Mesothelial cell of epicardium (in vitro differentiated cells): Measurements from ENCODE around the gene PKP4. TPM values are rescaled to one million over a fixed set of nuclear protein-coding genes. Genes with fewer than 3 reads are reported as not detected.

Source experiments
- DNase-seq, 2 experiments: peaks; one replicate each; pipeline ENCODE4 v3.0.0; 2021; ENCODE audit warnings: low spot score in 2 of 2; ENCODE audit not compliant: unreplicated experiment in 2 of 2
- H3K27ac Mint-ChIP-seq: 2 replicates; pipeline ENCODE4 v1.8.0; 2021; ENCODE audit warnings: mixed read lengths
- H3K27me3 Mint-ChIP-seq: 2 replicates; pipeline ENCODE4 v1.8.0; 2021; ENCODE audit warnings: low read depth, mixed read lengths
- H3K36me3 Mint-ChIP-seq: 2 replicates; pipeline ENCODE4 v1.8.0; 2021; ENCODE audit warnings: mixed read lengths
- H3K4me1 Mint-ChIP-seq: 2 replicates; pipeline ENCODE4 v1.8.0; 2021; ENCODE audit warnings: mixed read lengths
- H3K4me3 Mint-ChIP-seq: 2 replicates; pipeline ENCODE4 v1.8.0; 2021; ENCODE audit warnings: mild to moderate bottlenecking, moderate library complexity, mixed read lengths
- H3K9me3 Mint-ChIP-seq: 2 replicates; pipeline ENCODE4 v1.8.0; 2021; ENCODE audit warnings: mixed read lengths
- CTCF ChIP-seq: fragments of 200-600 bp; sonication (generic); IDR thresholded peaks from one replicate; pipeline ENCODE4 v1.5.0; 2021; ENCODE audit warnings: antibody characterized with exemption; ENCODE audit not compliant: unreplicated experiment
- total RNA-seq: library from RNA; stranded (reverse); gene quantifications from 3 replicates; pipeline ENCODE4 v1.2.1, GENCODE V29; 2021

Gene PKP4
- total RNA-seq, 1 donor from 2014 or later: 70.8 TPM

GRCh38 chr2:158676295-158676694 lies 219.5 kb downstream of the PKP4 start:
- Mint-ChIP-seq H3K9me3 (no peaks in the 10 kb centered on the region), H3K4me1 (peaks cover 4% of the 10 kb centered on the region), H3K27ac (no peak overlapping the region), H3K4me3 (no peak overlapping the region), H3K36me3 (peaks cover 60% of the 10 kb centered on the region), H3K27me3 (no peaks in the 10 kb centered on the region)
- no peak for DNase-seq
- no peak for TF ChIP-seq CTCF

- Mint-ChIP-seq H3K4me1 (peaks cover under 1% of the 10 kb centered on the region), H3K9me3 (no peaks in the 10 kb centered on the region), H3K4me3 (no peak overlapping the region), H3K27me3 (no peaks in the 10 kb centered on the region), H3K36me3 (peaks cover 59% of the 10 kb centered on the region), H3K27ac (no peak overlapping the region)
- DNase-seq: no peak
- no peak for TF ChIP-seq CTCF
Observed at GRCh38 chr2:158676696-158677095, 219.9 kb downstream of the PKP4 start.

GRCh38 chr2:158677542-158677941 lies 220.8 kb downstream of the PKP4 start:
- no peak overlapping the region for H3K4me3 Mint-ChIP-seq
- no peaks in the 10 kb centered on the region for H3K27me3 Mint-ChIP-seq
- H3K4me1 Mint-ChIP-seq: no peaks in the 10 kb centered on the region
- peaks cover 60% of the 10 kb centered on the region for H3K36me3 Mint-ChIP-seq
- H3K27ac Mint-ChIP-seq: no peak overlapping the region
- H3K9me3 Mint-ChIP-seq: no peaks in the 10 kb centered on the region
- DNase-seq: no peak
- TF ChIP-seq CTCF: no peak

- Mint-ChIP-seq H3K36me3 (peaks cover 33% of the 10 kb centered on the region), H3K9me3 (no peaks in the 10 kb centered on the region), H3K27me3 (no peaks in the 10 kb centered on the region), H3K4me3 (no peak overlapping the region), H3K27ac (no peak overlapping the region), H3K4me1 (peaks cover 9% of the 10 kb centered on the region)
- no peak for TF ChIP-seq CTCF
- no peak for DNase-seq
Observed at GRCh38 chr2:158681816-158682215, 225.1 kb downstream of the PKP4 start.

- Mint-ChIP-seq H3K9me3 (no peaks in the 10 kb centered on the region), H3K36me3 (peaks cover 14% of the 10 kb centered on the region), H3K27ac (no peak overlapping the region), H3K4me3 (no peak overlapping the region), H3K27me3 (peaks cover 7% of the 10 kb centered on the region), H3K4me1 (peaks cover 9% of the 10 kb centered on the region)
- no peak for DNase-seq
- TF ChIP-seq CTCF: no peak
Observed at GRCh38 chr2:158685646-158686045, 228.9 kb downstream of the PKP4 start.

- no peak overlapping the region for H3K27ac Mint-ChIP-seq
- H3K27me3 Mint-ChIP-seq: peaks cover 7% of the 10 kb centered on the region
- peaks cover 8% of the 10 kb centered on the region for H3K36me3 Mint-ChIP-seq
- DNase-seq: no peak
- H3K4me3 Mint-ChIP-seq: no peak overlapping the region
- peaks cover 9% of the 10 kb centered on the region for H3K4me1 Mint-ChIP-seq
- no peaks in the 10 kb centered on the region for H3K9me3 Mint-ChIP-seq
- no peak for TF ChIP-seq CTCF
Observed at GRCh38 chr2:158686210-158686691, 229.5 kb downstream of the PKP4 start.
